Measurements from ENCODE around the gene ANKLE1.

ANKLE1 gene

GRCh38 chr19:17325133-17325532 lies 43.4 kb downstream of the ANKLE1 start:
- H3K79me2 ChIP-seq (ENCODE audit: insufficient read depth, low read length), result no peaks in the 10 kb centered on the region
- H3F3A ChIP-seq (ENCODE audit: insufficient read depth, low read length), result peaks cover 3% of the 10 kb centered on the region; the same call in 1 of the 2 replicates
- no peak overlapping the region for H2AFZ ChIP-seq (ENCODE audit: low read length)
- no peaks in the 10 kb centered on the region for H3K9me2 ChIP-seq (ENCODE audit: low read depth, low read length)
- H3K9ac ChIP-seq (ENCODE audit: low read length), result no peak overlapping the region
- H3K9me3 ChIP-seq (ENCODE audit: low read length), result no peaks in the 10 kb centered on the region
- no peaks in the 10 kb centered on the region for H4K20me1 ChIP-seq (ENCODE audit: insufficient read depth, low read length)
- H3K4me1 ChIP-seq (ENCODE audit: insufficient read depth, low read length, severe bottlenecking), result peaks cover 6% of the 10 kb centered on the region
- H3K4me2 ChIP-seq (ENCODE audit: low read length), result no peak overlapping the region
- no peak overlapping the region for H3K27ac ChIP-seq (ENCODE audit: low read depth, low read length, poor library complexity, severe bottlenecking)
- H3K27me3 ChIP-seq (ENCODE audit: insufficient read depth, low read length), result no peaks in the 10 kb centered on the region; the same call in 1 of the 2 replicates
- peaks cover 28% of the 10 kb centered on the region for H3K36me3 ChIP-seq (ENCODE audit: insufficient read depth, low read length)
- H3K4me3 ChIP-seq (ENCODE audit: low read depth, low read length, poor library complexity, severe bottlenecking), result no peak overlapping the region
- TF ChIP-seq CTCF (IDR thresholded peaks at IDR 0.05; ENCODE audit: low read length) (no peak), EZH2 (IDR thresholded peaks at IDR 0.05; ENCODE audit: borderline replicate concordance, low read length) (no peak)

- Histone ChIP-seq H3K9me2 (ENCODE audit: low read depth, low read length) (no peaks in the 10 kb centered on the region), H3K4me3 (ENCODE audit: low read depth, low read length, poor library complexity, severe bottlenecking) (no peak overlapping the region), H2AFZ (ENCODE audit: low read length) (no peak overlapping the region), H3K79me2 (ENCODE audit: insufficient read depth, low read length) (no peaks in the 10 kb centered on the region), H3K4me1 (ENCODE audit: insufficient read depth, low read length, severe bottlenecking) (peaks cover 6% of the 10 kb centered on the region), H3K9me3 (ENCODE audit: low read length) (no peaks in the 10 kb centered on the region), H4K20me1 (ENCODE audit: insufficient read depth, low read length) (no peaks in the 10 kb centered on the region), H3K27me3 (ENCODE audit: insufficient read depth, low read length) (no peaks in the 10 kb centered on the region; the same call in 1 of the 2 replicates), H3K27ac (ENCODE audit: low read depth, low read length, poor library complexity, severe bottlenecking) (no peak overlapping the region), H3K4me2 (ENCODE audit: low read length) (no peak overlapping the region), H3K9ac (ENCODE audit: low read length) (no peak overlapping the region), H3F3A (ENCODE audit: insufficient read depth, low read length) (peaks cover 3% of the 10 kb centered on the region; the same call in 1 of the 2 replicates), H3K36me3 (ENCODE audit: insufficient read depth, low read length) (peaks cover 19% of the 10 kb centered on the region)
- TF ChIP-seq EZH2 (IDR thresholded peaks at IDR 0.05; ENCODE audit: borderline replicate concordance, low read length) (no peak), CTCF (IDR thresholded peaks at IDR 0.05; ENCODE audit: low read length) (no peak)
Measured at GRCh38 chr19:17325881-17326594, 44.3 kb downstream of the ANKLE1 start.

- Histone ChIP-seq H4K20me1 (ENCODE audit: insufficient read depth, low read length) (no peaks in the 10 kb centered on the region), H3K9me3 (ENCODE audit: low read length) (no peaks in the 10 kb centered on the region), H3K79me2 (ENCODE audit: insufficient read depth, low read length) (no peaks in the 10 kb centered on the region), H3K4me2 (ENCODE audit: low read length) (no peak overlapping the region), H3K4me1 (ENCODE audit: insufficient read depth, low read length, severe bottlenecking) (peaks cover 6% of the 10 kb centered on the region), H3K27ac (ENCODE audit: low read depth, low read length, poor library complexity, severe bottlenecking) (no peak overlapping the region), H2AFZ (ENCODE audit: low read length) (no peak overlapping the region), H3K36me3 (ENCODE audit: insufficient read depth, low read length) (peaks cover 14% of the 10 kb centered on the region), H3K9me2 (ENCODE audit: low read depth, low read length) (no peaks in the 10 kb centered on the region), H3F3A (ENCODE audit: insufficient read depth, low read length) (peaks cover 3% of the 10 kb centered on the region; the same call in 1 of the 2 replicates), H3K9ac (ENCODE audit: low read length) (no peak overlapping the region), H3K4me3 (ENCODE audit: low read depth, low read length, poor library complexity, severe bottlenecking) (no peak overlapping the region), H3K27me3 (ENCODE audit: insufficient read depth, low read length) (no peaks in the 10 kb centered on the region; the same call in 1 of the 2 replicates)
- TF ChIP-seq EZH2 (IDR thresholded peaks at IDR 0.05; ENCODE audit: borderline replicate concordance, low read length), result no peak
- TF ChIP-seq CTCF (IDR thresholded peaks at IDR 0.05; ENCODE audit: low read length), result no peak
Measured at GRCh38 chr19:17326595-17326966, 44.9 kb downstream of the ANKLE1 start.

Data from OCI-LY1 (cell line).